Measurements from ENCODE around the gene MYBBP1A. TPM values are rescaled to one million over a fixed set of nuclear protein-coding genes. Genes with fewer than 3 reads are reported as not detected.

The MYBBP1A gene
- total RNA-seq, 1 experiment from 2014 or later: 130 TPM

- Histone ChIP-seq H2AFZ (ENCODE audit: low read depth, low read length, poor library complexity, severe bottlenecking) (no peak overlapping the region), H3K4me1 (ENCODE audit: control insufficient read depth in 1 of 2, insufficient read depth in 2 of 2, low read length in 2 of 2) (peaks cover 21 to 31% of the 10 kb centered on the region in 2 experiments), H3K79me2 (ENCODE audit: insufficient read depth, low read length) (no peaks in the 10 kb centered on the region), H3K4me2 (ENCODE audit: low read length) (peak overlapping the region; percentile 31), H3K27me3 (ENCODE audit: insufficient read depth, low read length) (no peaks in the 10 kb centered on the region), H3K27ac (ENCODE audit: low read depth, low read length) (no peak overlapping the region), H3K9ac (ENCODE audit: low read length) (no peak overlapping the region), H3K4me3 (replicated peaks in 1 of 2; ENCODE audit: low read depth in 1 of 2, low read length in 2 of 2) (no peak overlapping the region), H3K9me2 (ENCODE audit: insufficient read depth) (no peaks in the 10 kb centered on the region), H3K9me3 (ENCODE audit: control insufficient read depth in 1 of 2, insufficient read depth in 1 of 2, low read depth in 1 of 2, low read length in 2 of 2) (no peaks in the 10 kb centered on the region), H3K36me3 (ENCODE audit: control insufficient read depth in 1 of 2, insufficient read depth in 2 of 2, low read length in 2 of 2) (no peaks in the 10 kb centered on the region), H4K20me1 (ENCODE audit: insufficient read depth) (no peaks in the 10 kb centered on the region)
- TF ChIP-seq SIN3A (IDR thresholded peaks at IDR 0.05; ENCODE audit: low read depth) (no peak), REST (IDR thresholded peaks at IDR 0.05; ENCODE audit: low read depth) (no peak), JUND (IDR thresholded peaks at IDR 0.05) (no peak), ZNF274 (IDR thresholded peaks at IDR 0.05; ENCODE audit: low read depth, low read length) (no peak), POLR2A (IDR thresholded peaks at IDR 0.05; ENCODE audit: borderline replicate concordance, extremely low read depth, insufficient read depth, insufficient read length) (no peak), EZH2phosphoT487 (IDR thresholded peaks at IDR 0.05; ENCODE audit: borderline replicate concordance) (no peak), EGR1 (IDR thresholded peaks at IDR 0.05; ENCODE audit: low read depth) (no peak), FOSL1 (IDR thresholded peaks at IDR 0.05; ENCODE audit: low read depth) (no peak), EZH2 (IDR thresholded peaks at IDR 0.05) (no peak), ZBTB33 (IDR thresholded peaks at IDR 0.05; ENCODE audit: extremely low read depth, insufficient replicate concordance, low read length) (no peak), SP1 (IDR thresholded peaks at IDR 0.05; ENCODE audit: low read depth) (no peak)
- TF ChIP-seq, protein P1, sequence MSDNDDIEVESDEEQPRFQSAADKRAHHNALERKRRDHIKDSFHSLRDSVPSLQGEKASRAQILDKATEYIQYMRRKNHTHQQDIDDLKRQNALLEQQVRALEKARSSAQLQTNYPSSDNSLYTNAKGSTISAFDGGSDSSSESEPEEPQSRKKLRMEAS (IDR thresholded peaks at IDR 0.05): no peak
- TF ChIP-seq, protein P2, sequence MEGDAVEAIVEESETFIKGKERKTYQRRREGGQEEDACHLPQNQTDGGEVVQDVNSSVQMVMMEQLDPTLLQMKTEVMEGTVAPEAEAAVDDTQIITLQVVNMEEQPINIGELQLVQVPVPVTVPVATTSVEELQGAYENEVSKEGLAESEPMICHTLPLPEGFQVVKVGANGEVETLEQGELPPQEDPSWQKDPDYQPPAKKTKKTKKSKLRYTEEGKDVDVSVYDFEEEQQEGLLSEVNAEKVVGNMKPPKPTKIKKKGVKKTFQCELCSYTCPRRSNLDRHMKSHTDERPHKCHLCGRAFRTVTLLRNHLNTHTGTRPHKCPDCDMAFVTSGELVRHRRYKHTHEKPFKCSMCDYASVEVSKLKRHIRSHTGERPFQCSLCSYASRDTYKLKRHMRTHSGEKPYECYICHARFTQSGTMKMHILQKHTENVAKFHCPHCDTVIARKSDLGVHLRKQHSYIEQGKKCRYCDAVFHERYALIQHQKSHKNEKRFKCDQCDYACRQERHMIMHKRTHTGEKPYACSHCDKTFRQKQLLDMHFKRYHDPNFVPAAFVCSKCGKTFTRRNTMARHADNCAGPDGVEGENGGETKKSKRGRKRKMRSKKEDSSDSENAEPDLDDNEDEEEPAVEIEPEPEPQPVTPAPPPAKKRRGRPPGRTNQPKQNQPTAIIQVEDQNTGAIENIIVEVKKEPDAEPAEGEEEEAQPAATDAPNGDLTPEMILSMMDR (IDR thresholded peaks at IDR 0.05 in 2 of 3, conservative IDR thresholded peaks at IDR 0.05 in 1 of 3; ENCODE audit: borderline replicate concordance in 1 of 3, insufficient read depth in 1 of 3, low read depth in 2 of 3, low read length in 2 of 3): no peak
- TF ChIP-seq, protein P3, sequence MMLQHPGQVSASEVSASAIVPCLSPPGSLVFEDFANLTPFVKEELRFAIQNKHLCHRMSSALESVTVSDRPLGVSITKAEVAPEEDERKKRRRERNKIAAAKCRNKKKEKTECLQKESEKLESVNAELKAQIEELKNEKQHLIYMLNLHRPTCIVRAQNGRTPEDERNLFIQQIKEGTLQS (IDR thresholded peaks at IDR 0.05): no peak
- no TSS peak for BruUV-seq (replicated peaks)
- ChIA-PET RAD21 (ENCODE audit: low non-redundant PET in 1 of 2, low total read pairs in 2 of 2, uncharacterized antibody in 2 of 2, unreplicated experiment in 2 of 2) (interaction anchor here in 1 of 2 experiments (1.5 kb wide), 1 partner anchor 94 kb away, joined by 4 read pairs; no protein-coding TSS in a partner anchor), POLR2A (no interaction called here), CTCF (no interaction called here)
- intact Hi-C loops (cut with micrococcal nuclease): no loop called here
- DNase-seq (ENCODE audit: low read depth, low spot score): no peak
- no peak for ATAC-seq
Measured at GRCh38 chr17:4514779-4515178, 40.4 kb downstream of the MYBBP1A start.
